NB4 (cell line): ENCODE data around the gene KLF6.

ENCODE experiments used
- MYC ChIP-seq: IDR thresholded peaks from 2 replicates; pipeline ENCODE4 v1.6.1; 2011; ENCODE audit warnings: low read depth, low read length
- POLR2A ChIP-seq: IDR thresholded peaks from 2 replicates; pipeline ENCODE4 v1.6.1; 2011; ENCODE audit warnings: mild to moderate bottlenecking; ENCODE audit not compliant: insufficient read length; ENCODE audit errors: extremely low read depth
- TF ChIP-seq, protein P1 (sequence below): IDR thresholded peaks from one replicate; pipeline ENCODE4 v1.5.1; 2012; ENCODE audit warnings: low read depth, low read length

DNA sequence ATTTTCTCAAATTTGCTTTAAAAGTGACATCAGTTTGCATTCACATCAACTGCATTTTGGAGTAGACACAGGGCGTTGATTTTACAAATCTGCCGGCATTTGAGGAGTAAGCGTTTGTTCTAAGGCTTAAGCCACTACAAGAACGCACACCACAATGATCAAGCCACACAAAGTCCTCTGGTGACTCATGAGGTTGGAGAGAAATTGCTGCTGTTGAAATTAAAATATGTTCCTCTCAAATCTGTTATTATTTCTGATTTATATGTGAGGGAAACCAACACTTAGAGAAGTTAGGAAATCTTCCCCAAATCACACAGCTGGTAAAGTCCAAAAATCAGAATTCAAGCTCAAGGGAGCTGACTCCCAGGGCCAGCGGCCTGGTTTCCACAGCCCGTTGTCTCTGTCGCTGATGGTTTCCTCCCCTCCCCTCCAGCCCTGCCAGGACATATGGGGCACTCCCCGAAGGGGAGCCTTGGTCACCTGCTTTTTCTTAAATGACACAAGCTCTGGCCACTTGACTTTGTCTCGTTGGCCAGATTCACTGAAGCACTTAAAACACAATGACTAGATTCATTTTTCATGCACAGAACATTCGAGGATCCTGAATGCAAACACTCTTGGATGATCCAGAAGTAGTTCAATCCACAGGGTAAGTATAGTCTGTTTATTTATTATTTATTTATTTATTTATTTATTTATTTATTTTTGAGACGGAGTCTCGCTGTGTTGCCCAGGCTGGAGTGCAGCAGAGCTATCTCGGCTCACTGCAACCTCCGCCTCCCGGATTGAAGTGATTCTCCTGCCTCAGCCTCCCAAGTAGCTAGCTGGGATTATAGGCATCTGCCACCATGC is 29.2 kb upstream of the KLF6 start:
- TF ChIP-seq, protein P1, sequence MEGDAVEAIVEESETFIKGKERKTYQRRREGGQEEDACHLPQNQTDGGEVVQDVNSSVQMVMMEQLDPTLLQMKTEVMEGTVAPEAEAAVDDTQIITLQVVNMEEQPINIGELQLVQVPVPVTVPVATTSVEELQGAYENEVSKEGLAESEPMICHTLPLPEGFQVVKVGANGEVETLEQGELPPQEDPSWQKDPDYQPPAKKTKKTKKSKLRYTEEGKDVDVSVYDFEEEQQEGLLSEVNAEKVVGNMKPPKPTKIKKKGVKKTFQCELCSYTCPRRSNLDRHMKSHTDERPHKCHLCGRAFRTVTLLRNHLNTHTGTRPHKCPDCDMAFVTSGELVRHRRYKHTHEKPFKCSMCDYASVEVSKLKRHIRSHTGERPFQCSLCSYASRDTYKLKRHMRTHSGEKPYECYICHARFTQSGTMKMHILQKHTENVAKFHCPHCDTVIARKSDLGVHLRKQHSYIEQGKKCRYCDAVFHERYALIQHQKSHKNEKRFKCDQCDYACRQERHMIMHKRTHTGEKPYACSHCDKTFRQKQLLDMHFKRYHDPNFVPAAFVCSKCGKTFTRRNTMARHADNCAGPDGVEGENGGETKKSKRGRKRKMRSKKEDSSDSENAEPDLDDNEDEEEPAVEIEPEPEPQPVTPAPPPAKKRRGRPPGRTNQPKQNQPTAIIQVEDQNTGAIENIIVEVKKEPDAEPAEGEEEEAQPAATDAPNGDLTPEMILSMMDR = no peak
- TF ChIP-seq POLR2A (no peak), MYC (no peak)
